PFSK-1 (cell line): ENCODE measurements around the gene NTM.

Experiments used
- FOXP2 ChIP-seq: optimal IDR thresholded peaks from 2 replicates; pipeline ENCODE3; 2011; ENCODE audit warnings: borderline replicate concordance, control low read depth, inconsistent platforms; ENCODE audit not compliant: insufficient read depth; ENCODE audit errors: extremely low read length, extremely low read depth
- POLR2AphosphoS5 ChIP-seq: IDR thresholded peaks from 2 replicates; pipeline ENCODE4 v1.6.1; 2012; ENCODE audit warnings: low read depth, mild to moderate bottlenecking, control low read depth, low read length, moderate library complexity
- REST ChIP-seq, 2 experiments: IDR thresholded peaks; 2 replicates each; pipeline versions ENCODE4 v1.6.1 to v1.8.0; 2011 to 2012; ENCODE audit warnings: low read depth in 2 of 2, low read length in 2 of 2, control low read depth in 1 of 2, inconsistent platforms in 1 of 2, mild to moderate bottlenecking in 1 of 2, moderate library complexity in 1 of 2; ENCODE audit not compliant: insufficient read depth in 1 of 2
- SIN3A ChIP-seq: IDR thresholded peaks from 2 replicates; pipeline ENCODE4 v1.6.1; 2012; ENCODE audit warnings: mild to moderate bottlenecking, low read length, moderate library complexity, borderline replicate concordance; ENCODE audit not compliant: insufficient read depth
- TAF1 ChIP-seq: IDR thresholded peaks from 2 replicates; pipeline ENCODE4 v1.6.1; 2012; ENCODE audit warnings: low read length, control low read depth, borderline replicate concordance; ENCODE audit not compliant: insufficient read depth

The NTM gene

GRCh38 chr11:131499199-131499598 lies 128.8 kb downstream of the NTM start:
- no peak for TF ChIP-seq POLR2AphosphoS5
- no peak for TF ChIP-seq FOXP2
- TF ChIP-seq SIN3A: no peak
- no peak for TF ChIP-seq TAF1
- no peak for TF ChIP-seq REST (IDR thresholded peaks at IDR 0.05; ENCODE audit: insufficient read depth in 1 of 2, low read depth in 2 of 2, low read length in 2 of 2)

GRCh38 chr11:131503017-131503416 lies 132.6 kb downstream of the NTM start:
- TF ChIP-seq SIN3A: no peak
- TF ChIP-seq FOXP2: no peak
- no peak for TF ChIP-seq POLR2AphosphoS5
- TF ChIP-seq TAF1: no peak
- TF ChIP-seq REST (IDR thresholded peaks at IDR 0.05; ENCODE audit: insufficient read depth in 1 of 2, low read depth in 2 of 2, low read length in 2 of 2): no peak

- TF ChIP-seq TAF1: no peak
- TF ChIP-seq POLR2AphosphoS5: no peak
- no peak for TF ChIP-seq FOXP2
- no peak for TF ChIP-seq SIN3A
Observed at GRCh38 chr11:131504199-131504949, 134.0 kb downstream of the NTM start.

- TF ChIP-seq REST (IDR thresholded peaks at IDR 0.05; ENCODE audit: insufficient read depth in 1 of 2, low read depth in 2 of 2, low read length in 2 of 2) (no peak), SIN3A (no peak), TAF1 (no peak), POLR2AphosphoS5 (no peak), FOXP2 (no peak)
Observed at GRCh38 chr11:131506348-131506747, 135.9 kb downstream of the NTM start.

- TF ChIP-seq REST (IDR thresholded peaks at IDR 0.05; ENCODE audit: insufficient read depth in 1 of 2, low read depth in 2 of 2, low read length in 2 of 2) (no peak), FOXP2 (no peak), TAF1 (no peak), POLR2AphosphoS5 (no peak), SIN3A (no peak)
Observed at GRCh38 chr11:131510662-131511061, 140.2 kb downstream of the NTM start.
